GM19023 (cell line): ENCODE data around the gene IFNL2.
"Not testable (repeated sequence)": the region's sequence is repeated elsewhere in the genome, so short reads cannot be mapped to it uniquely, and the experiment has no call there.

Experiments used
- ATAC-seq: cut with Tn5 transposase; IDR thresholded peaks from one replicate; pipeline ENCODE4 v1.9.1; 2021; ENCODE audit warnings: mild to moderate bottlenecking, moderate library complexity; ENCODE audit not compliant: unreplicated experiment

Gene IFNL2

GRCh38 chr19:39252458-39252857, 15.7 kb upstream of the IFNL2 start:
- no peak for ATAC-seq

GRCh38 chr19:39253374-39254149, 14.6 kb upstream of the IFNL2 start:
- no peak for ATAC-seq

- no peak for ATAC-seq
Observed at GRCh38 chr19:39254531-39255345, 13.5 kb upstream of the IFNL2 start.

GRCh38 chr19:39257227-39257626, 11.0 kb upstream of the IFNL2 start:
- no peak for ATAC-seq

GRCh38 chr19:39261704-39262103, 6.5 kb upstream of the IFNL2 start:
- ATAC-seq: no peak

GRCh38 chr19:39262496-39262895, 5.7 kb upstream of the IFNL2 start:
- no peak for ATAC-seq

GRCh38 chr19:39263912-39264305, 4.3 kb upstream of the IFNL2 start:
- no peak for ATAC-seq

GRCh38 chr19:39264306-39265290, 3.6 kb upstream of the IFNL2 start:
- no peak for ATAC-seq

- ATAC-seq: no peak
Observed at GRCh38 chr19:39265321-39265916, 2.8 kb upstream of the IFNL2 start.

- ATAC-seq: not testable (repeated sequence)
Observed at GRCh38 chr19:39268531-39269223, 481 bp downstream of the IFNL2 start.

- not testable (repeated sequence) for ATAC-seq
Observed at GRCh38 chr19:39269369-39269768, 1.2 kb downstream of the IFNL2 start.

GRCh38 chr19:39270036-39270871, 2.1 kb downstream of the IFNL2 start:
- ATAC-seq: no peak

GRCh38 chr19:39273859-39274258, 5.7 kb downstream of the IFNL2 start:
- ATAC-seq: not testable (repeated sequence)

GRCh38 chr19:39275578-39275977, 7.4 kb downstream of the IFNL2 start:
- no peak for ATAC-seq

- ATAC-seq: no peak
Observed at GRCh38 chr19:39276740-39277139, 8.5 kb downstream of the IFNL2 start.

GRCh38 chr19:39277598-39277997, 9.4 kb downstream of the IFNL2 start:
- ATAC-seq: no peak

GRCh38 chr19:39282021-39282420, 13.8 kb downstream of the IFNL2 start:
- ATAC-seq: no peak

GRCh38 chr19:39284032-39284431, 15.8 kb downstream of the IFNL2 start:
- ATAC-seq: no peak

- ATAC-seq: no peak
Observed at GRCh38 chr19:39293394-39293793, 25.2 kb downstream of the IFNL2 start.
